GM19467 (cell line): ENCODE results near the gene PDE6H.

Source experiments
- ATAC-seq: cut with Tn5 transposase; IDR thresholded peaks from one replicate; pipeline ENCODE4 v1.9.1; 2021; ENCODE audit warnings: mild to moderate bottlenecking, moderate library complexity; ENCODE audit not compliant: unreplicated experiment

Gene PDE6H

GRCh38 chr12:14950982-14951746 is 21.7 kb upstream of the PDE6H start:
- no peak for ATAC-seq

DNA sequence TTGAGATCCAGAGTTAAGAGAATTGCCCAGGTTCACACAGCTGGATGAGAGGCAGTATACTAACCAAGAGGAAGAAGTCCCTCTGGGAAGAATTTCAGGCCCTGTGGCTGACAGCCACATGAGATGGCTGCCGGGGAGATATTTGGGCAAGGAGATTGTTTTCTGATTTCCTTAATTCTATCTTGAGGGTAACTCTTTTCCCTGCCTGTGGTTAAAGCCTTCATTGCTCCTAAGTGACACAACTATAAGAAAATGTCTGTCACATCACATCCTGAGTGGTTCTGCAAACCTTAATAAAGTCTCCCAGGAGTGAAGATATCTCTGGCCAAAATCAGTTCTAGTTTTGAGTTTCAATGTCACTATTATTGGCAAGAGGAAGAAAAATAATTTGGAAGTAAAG is 21.0 kb upstream of the PDE6H start:
- no peak for ATAC-seq

DNA sequence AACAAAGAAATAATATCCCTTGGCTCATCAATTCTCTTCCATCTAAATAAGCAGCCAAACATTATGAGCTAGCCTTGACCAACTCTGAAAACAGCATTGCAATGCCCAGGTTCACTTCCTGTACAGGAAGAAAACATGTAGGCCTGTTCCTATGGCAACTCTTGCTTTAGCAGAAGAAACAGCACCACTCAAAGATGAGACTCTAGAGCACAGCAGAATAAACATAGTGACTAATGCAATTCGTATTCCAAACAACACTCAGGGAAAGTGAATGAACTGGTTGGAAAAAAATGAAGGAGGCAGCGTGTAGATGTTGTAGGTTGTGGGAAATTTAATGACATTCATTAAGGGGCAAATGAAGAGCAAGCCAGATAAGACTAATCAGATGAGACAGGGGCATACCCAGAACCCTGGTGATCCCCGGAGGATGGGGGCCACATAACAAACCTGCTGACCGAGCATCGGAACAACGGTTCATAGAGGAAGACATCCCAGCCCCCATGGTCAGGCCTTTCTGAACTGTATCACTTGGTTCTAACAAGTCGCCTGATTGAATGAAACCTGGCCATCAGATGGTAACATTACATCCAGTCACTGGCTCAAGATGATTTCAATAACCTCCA is 20.4 kb upstream of the PDE6H start:
- ATAC-seq: peak; percentile 59

GRCh38 chr12:14953752-14954151 is 19.1 kb upstream of the PDE6H start:
- no peak for ATAC-seq

DNA sequence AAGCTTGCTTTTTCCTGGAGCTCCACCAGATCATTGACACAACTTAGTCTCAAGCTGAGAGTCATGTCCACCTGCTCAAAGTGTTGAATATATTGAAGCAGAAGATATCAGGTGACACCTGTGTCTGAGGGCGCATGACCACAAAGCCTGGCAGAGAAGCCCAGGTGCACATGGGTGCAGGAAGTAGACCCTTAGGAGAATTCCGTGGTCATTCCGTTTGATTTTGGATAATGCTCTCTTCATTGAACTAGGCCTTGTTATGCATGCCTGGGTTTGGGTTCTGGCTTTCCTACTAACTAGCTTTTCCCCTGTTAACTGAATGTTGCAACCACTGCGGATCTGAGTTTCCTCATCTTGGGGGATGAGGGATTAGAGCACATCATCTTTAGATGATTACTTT is 18.6 kb upstream of the PDE6H start:
- no peak for ATAC-seq

GRCh38 chr12:14956024-14956891 is 16.6 kb upstream of the PDE6H start:
- peak; percentile 28 for ATAC-seq

GRCh38 chr12:14956905-14957304 is 15.9 kb upstream of the PDE6H start:
- no peak for ATAC-seq

DNA sequence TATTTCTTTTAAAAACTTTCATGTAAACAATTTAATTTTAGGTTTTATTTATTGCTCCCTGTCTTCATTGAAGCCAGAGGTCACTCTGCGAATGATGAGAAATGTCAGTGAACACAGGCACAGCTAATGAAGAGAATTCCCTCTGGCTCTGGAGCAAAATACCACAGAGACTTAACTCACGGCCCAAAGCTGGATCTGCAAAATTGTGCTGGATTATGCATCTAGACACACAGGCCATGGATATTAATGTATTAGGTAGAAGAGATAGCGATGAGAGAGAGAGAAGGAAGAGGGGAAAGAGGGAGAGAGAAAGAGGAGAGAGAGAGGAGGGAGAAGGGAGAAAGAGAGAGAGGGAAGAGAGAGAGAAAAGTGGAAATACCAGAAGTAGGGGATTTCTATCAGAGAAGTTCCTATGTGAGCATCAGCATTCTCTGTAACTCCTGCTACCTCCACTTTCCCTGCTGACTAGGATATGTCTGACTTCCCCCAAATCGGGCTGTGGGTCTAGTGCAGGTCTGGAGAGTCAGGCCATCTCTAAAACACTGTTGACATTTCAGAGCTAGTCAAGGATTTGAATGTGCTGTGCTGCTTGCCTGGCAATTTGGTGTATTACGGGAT is 15.2 kb upstream of the PDE6H start:
- no peak for ATAC-seq

GRCh38 chr12:14958361-14959125 is 14.3 kb upstream of the PDE6H start:
- ATAC-seq: no peak

DNA sequence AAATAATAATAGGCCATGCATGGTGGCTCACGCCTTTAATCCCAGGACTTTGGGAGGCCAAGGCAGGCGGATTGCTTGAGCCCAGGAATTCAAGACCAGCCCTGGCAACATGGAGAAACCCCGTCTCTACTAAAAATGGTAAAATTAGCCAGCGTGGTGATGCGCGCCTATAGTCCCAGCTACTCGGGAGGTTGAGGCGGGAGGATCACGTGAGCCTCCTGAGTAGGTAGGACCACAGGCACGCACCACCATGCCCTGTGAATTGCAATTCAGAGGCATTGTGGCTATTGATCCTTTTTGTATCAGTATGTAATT is 13.8 kb upstream of the PDE6H start:
- no peak for ATAC-seq

- ATAC-seq: no peak
These were observed 13.4 kb upstream of the PDE6H start for GRCh38 chr12:14959463-14959862.

GRCh38 chr12:14959916-14960496 is 12.8 kb upstream of the PDE6H start:
- ATAC-seq: no peak

DNA sequence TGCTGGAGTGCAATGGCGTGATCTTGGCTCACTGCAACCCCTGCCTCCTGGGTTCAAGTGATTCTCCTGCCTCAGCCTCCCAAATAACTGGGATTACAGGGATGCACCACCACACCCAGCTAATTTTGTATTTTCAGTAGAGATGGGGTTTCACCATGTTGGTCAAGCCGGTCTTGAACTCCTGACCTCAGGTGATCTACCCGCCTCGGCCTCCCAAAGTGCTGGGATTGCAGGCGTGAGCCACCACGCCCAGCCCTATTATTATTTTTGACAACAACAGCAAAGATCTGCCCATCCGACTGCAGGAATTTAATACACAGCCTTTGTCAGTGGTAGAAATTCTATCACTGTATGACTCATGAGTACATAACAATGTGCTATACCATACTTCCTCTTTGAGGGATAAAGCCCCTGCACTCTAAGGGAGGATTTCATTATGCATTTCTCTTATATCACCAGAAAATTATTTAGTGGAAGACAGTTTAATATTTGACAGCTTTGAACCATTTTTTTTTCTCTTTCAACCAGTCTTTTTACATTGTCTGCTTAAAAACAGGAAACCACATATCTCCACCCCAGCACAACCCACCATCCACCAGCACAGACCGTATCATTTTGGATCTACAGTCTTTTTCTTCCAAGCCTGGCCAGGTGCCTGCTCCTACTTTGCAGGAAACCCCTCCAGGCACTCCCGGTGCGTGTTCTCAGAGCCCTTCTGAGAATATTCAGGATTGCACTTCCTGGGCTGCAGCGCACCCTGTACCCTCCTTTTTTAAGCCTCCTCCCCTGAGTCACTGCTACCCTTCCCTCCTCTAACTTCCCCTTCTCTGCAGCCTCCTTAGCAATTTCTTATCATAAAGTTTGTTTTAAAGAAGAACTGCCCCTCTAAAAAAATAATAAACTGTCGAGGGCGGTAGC is 12.0 kb upstream of the PDE6H start:
- ATAC-seq: peak; percentile 37

GRCh38 chr12:14961466-14962152 is 11.2 kb upstream of the PDE6H start, which contains the start of gene ARHGDIB:
ARHGDIB (minus strand) TSS chr12:14961601; CDS start chr12:14950712, 10,889 bp downstream.
- peak; percentile 67 for ATAC-seq

- ATAC-seq: no peak
These were observed 10.7 kb upstream of the PDE6H start for GRCh38 chr12:14962153-14962539.

DNA sequence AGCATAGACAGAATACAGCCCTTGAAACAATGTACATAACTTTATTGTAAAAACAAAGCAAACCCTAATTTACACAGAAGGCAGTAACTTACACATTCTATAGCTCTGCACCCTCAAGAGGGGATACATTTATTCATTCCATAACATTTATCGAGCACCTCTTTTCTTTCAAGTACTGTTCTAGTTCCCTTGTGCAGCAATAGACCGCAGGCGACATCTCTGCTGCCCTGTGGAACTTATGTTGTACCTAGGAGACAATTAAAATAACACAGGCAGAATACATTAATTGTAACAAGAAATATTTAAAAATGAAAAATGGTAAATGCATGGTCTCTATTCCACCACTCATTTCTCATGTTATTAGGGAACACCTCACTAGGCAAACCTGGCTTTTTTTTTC is 10.0 kb upstream of the PDE6H start:
- ATAC-seq: no peak

DNA sequence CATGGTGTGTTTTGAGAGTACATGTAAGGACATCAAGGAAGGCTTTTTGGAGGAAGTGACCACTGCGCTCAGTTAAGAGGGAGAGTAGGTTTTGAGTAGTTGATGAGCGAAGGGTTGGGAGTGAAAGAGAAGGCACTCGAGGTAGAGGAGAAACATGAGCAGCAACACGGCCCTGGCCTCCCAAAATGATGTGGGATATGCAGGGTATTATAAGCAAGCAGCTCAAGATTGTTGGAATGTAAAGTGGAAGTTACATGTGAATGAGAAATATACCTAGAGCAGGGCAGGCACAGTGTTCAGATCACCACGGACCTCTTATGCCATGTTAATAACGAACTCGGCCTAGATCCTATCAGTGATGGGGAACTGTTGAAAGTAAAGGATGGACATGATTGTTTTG is 9.3 kb upstream of the PDE6H start:
- ATAC-seq: no peak

GRCh38 chr12:14964406-14964805 is 8.4 kb upstream of the PDE6H start:
- no peak for ATAC-seq

DNA sequence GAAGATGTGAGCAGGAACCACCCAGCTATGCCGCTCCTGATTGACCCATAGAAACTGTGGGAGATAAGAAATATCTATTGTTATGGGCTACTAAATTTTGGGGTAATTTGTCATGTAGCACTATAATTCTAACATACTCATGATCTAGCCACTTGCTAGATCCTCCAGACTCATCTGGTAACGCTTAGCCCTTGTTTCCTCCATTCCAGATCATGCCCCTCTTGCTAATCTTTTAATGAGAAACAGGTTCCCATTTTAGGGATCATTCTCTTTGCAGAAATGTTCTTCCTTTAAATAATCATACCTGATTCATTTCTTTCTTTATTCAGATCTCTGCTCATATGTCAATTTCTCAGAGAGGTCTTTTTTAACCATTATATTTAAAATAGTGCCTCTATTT is 7.6 kb upstream of the PDE6H start:
- ATAC-seq: no peak
